ENCODE data around the gene AFF3.

GRCh38 chr2:100036026-100036425, 106.4 kb downstream of the AFF3 start:
- TF ChIP-seq, protein P1, sequence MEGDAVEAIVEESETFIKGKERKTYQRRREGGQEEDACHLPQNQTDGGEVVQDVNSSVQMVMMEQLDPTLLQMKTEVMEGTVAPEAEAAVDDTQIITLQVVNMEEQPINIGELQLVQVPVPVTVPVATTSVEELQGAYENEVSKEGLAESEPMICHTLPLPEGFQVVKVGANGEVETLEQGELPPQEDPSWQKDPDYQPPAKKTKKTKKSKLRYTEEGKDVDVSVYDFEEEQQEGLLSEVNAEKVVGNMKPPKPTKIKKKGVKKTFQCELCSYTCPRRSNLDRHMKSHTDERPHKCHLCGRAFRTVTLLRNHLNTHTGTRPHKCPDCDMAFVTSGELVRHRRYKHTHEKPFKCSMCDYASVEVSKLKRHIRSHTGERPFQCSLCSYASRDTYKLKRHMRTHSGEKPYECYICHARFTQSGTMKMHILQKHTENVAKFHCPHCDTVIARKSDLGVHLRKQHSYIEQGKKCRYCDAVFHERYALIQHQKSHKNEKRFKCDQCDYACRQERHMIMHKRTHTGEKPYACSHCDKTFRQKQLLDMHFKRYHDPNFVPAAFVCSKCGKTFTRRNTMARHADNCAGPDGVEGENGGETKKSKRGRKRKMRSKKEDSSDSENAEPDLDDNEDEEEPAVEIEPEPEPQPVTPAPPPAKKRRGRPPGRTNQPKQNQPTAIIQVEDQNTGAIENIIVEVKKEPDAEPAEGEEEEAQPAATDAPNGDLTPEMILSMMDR (IDR thresholded peaks at IDR 0.05; ENCODE audit: low read depth, low read length, poor library complexity, severe bottlenecking), result no peak
- TF ChIP-seq EZH2phosphoT487 (IDR thresholded peaks at IDR 0.05; ENCODE audit: borderline replicate concordance, low read length), result no peak
